Activated B cell treated with CpG ODN at 0.5 μM for 24 hours (primary cell): ENCODE measurements around the gene ADIRF. TPM values are rescaled to one million over a fixed set of nuclear protein-coding genes. Genes with fewer than 3 reads are reported as not detected.
"Not testable (repeated sequence)": the region's sequence is repeated elsewhere in the genome, so short reads cannot be mapped to it uniquely, and the experiment has no call there.

ENCODE experiments used
- ATAC-seq: fragments of 200-7000 bp; cut with Tn5 transposase; one replicate; pipeline ENCODE4 v1.10.0; 2021; ENCODE audit warnings: low read depth, mild to moderate bottlenecking, moderate library complexity
- CTCF ChIA-PET: fragments of 350-600 bp; sonication (Branson Sonifier 250); formaldehyde crosslinking; loops from one replicate; lab custom pipeline; 2021; ENCODE audit warnings: antibody characterized with exemption; lab: Charles Lee
- POLR2A ChIA-PET: fragments of 350-600 bp; sonication (Branson Sonifier 250); formaldehyde crosslinking; loops from one replicate; lab custom pipeline; 2021; ENCODE audit warnings: antibody characterized with exemption; lab: Charles Lee
- DNase-seq: peaks from one replicate; pipeline ENCODE4 v3.0.0; 2022
- H3K27ac Mint-ChIP-seq: one replicate; pipeline ENCODE4 v1.8.0; 2020; ENCODE audit warnings: mixed read lengths
- H3K27me3 Mint-ChIP-seq: one replicate; pipeline ENCODE4 v1.8.0; 2021; ENCODE audit warnings: mixed read lengths
- H3K36me3 Mint-ChIP-seq: one replicate; pipeline ENCODE4 v1.8.0; 2021; ENCODE audit warnings: low read depth, mixed read lengths
- H3K4me1 Mint-ChIP-seq: one replicate; pipeline ENCODE4 v1.8.0; 2021; ENCODE audit warnings: mixed read lengths
- H3K4me3 Mint-ChIP-seq: one replicate; pipeline ENCODE4 v1.8.0; 2020; ENCODE audit warnings: mild to moderate bottlenecking, mixed read lengths
- H3K9me3 Mint-ChIP-seq: one replicate; pipeline ENCODE4 v1.8.0; 2020; ENCODE audit warnings: mixed read lengths
- CTCF ChIP-seq: fragments of 200-600 bp; IDR thresholded peaks from one replicate; pipeline ENCODE4 v1.8.0; 2022; ENCODE audit warnings: antibody characterized with exemption, mild to moderate bottlenecking
- intact Hi-C: fragments of 100-400 bp; cut with micrococcal nuclease; formaldehyde crosslinking; loops from one replicate; pipeline ENCODE4 v1.15.1; 2024
- total RNA-seq: library from RNA; stranded (reverse); gene quantifications from 2 replicates; pipeline ENCODE4 v1.2.3, GENCODE V29; 2022

ADIRF gene
- total RNA-seq: 7.9 and 9.5 TPM in 2 replicates

- Mint-ChIP-seq H3K4me1 (peaks cover 45% of the 10 kb centered on the region), H3K36me3 (no peaks in the 10 kb centered on the region), H3K27me3 (peaks cover 6% of the 10 kb centered on the region), H3K9me3 (no peaks in the 10 kb centered on the region), H3K27ac (no peak within 1 kb of the TSS), H3K4me3 (peak within 1 kb of the TSS; percentile 15)
- TF ChIP-seq CTCF: no peak
- CTCF ChIA-PET: interaction anchor here (0.5 kb wide), 1 partner anchor 77 kb away, joined by 3 read pairs; no protein-coding TSS in a partner anchor
- intact Hi-C loops: no loop called here
- no peak for ATAC-seq
- DNase-seq: no peak
- POLR2A ChIA-PET: interaction anchor here (0.5 kb wide), 1 partner anchor 29 kb away, joined by 3 read pairs; no protein-coding TSS in a partner anchor
Measured at GRCh38 chr10:86968271-86968993, at the start of gene ADIRF. Gene ADIRF, plus strand, starts transcription at chr10:86968482. Its CDS starts 63 bp downstream, at chr10:86968545.

GRCh38 chr10:86922553-86922961 is 45.7 kb upstream of the ADIRF start:
- H3K36me3 Mint-ChIP-seq: peaks cover 21% of the 10 kb centered on the region
- no peaks in the 10 kb centered on the region for H3K27me3 Mint-ChIP-seq
- no peak for TF ChIP-seq CTCF
- no peak overlapping the region for H3K27ac Mint-ChIP-seq
- H3K4me1 Mint-ChIP-seq: no peaks in the 10 kb centered on the region
- H3K9me3 Mint-ChIP-seq: no peaks in the 10 kb centered on the region
- intact Hi-C loops: no loop called here
- CTCF ChIA-PET: no interaction called here
- ATAC-seq (no peak), DNase-seq (no peak)
- H3K4me3 Mint-ChIP-seq: no peak overlapping the region
- POLR2A ChIA-PET: no interaction called here

GRCh38 chr10:86929468-86930380 is 38.6 kb upstream of the ADIRF start:
- ATAC-seq (no peak), DNase-seq (no peak)
- no peak for TF ChIP-seq CTCF
- Mint-ChIP-seq H3K27me3 (no peaks in the 10 kb centered on the region), H3K4me3 (no peak overlapping the region), H3K4me1 (no peaks in the 10 kb centered on the region), H3K27ac (no peak overlapping the region), H3K36me3 (peaks cover 2% of the 10 kb centered on the region), H3K9me3 (no peaks in the 10 kb centered on the region)
- intact Hi-C loops: no loop called here
- POLR2A ChIA-PET: no interaction called here
- CTCF ChIA-PET: interaction anchor here (0.8 kb wide), 1 partner anchor 37 kb away, joined by 3 read pairs; no protein-coding TSS in a partner anchor

GRCh38 chr10:86931872-86932271 is 36.4 kb upstream of the ADIRF start:
- Mint-ChIP-seq H3K4me3 (no peak overlapping the region), H3K27ac (no peak overlapping the region), H3K36me3 (peaks cover 2% of the 10 kb centered on the region), H3K9me3 (no peaks in the 10 kb centered on the region), H3K27me3 (no peaks in the 10 kb centered on the region), H3K4me1 (no peaks in the 10 kb centered on the region)
- intact Hi-C loops: no loop called here
- ChIA-PET CTCF (no interaction called here), POLR2A (no interaction called here)
- TF ChIP-seq CTCF: no peak
- DNase-seq: no peak
- ATAC-seq: no peak

GRCh38 chr10:86932674-86933073 is 35.6 kb upstream of the ADIRF start:
- DNase-seq: no peak
- POLR2A ChIA-PET: no interaction called here
- intact Hi-C loops: no loop called here
- Mint-ChIP-seq H3K4me1 (no peaks in the 10 kb centered on the region), H3K9me3 (no peaks in the 10 kb centered on the region), H3K27ac (no peak overlapping the region), H3K4me3 (no peak overlapping the region), H3K27me3 (no peaks in the 10 kb centered on the region), H3K36me3 (peaks cover 2% of the 10 kb centered on the region)
- TF ChIP-seq CTCF: no peak
- no peak for ATAC-seq
- CTCF ChIA-PET: no interaction called here

GRCh38 chr10:86934162-86934711 is 34.0 kb upstream of the ADIRF start:
- H3K27me3 Mint-ChIP-seq, CTCF ChIA-PET, H3K36me3 Mint-ChIP-seq, H3K4me1 Mint-ChIP-seq, ATAC-seq, H3K4me3 Mint-ChIP-seq, H3K9me3 Mint-ChIP-seq, intact Hi-C loops, POLR2A ChIA-PET, DNase-seq, H3K27ac Mint-ChIP-seq: not testable (repeated sequence)
